Tibial nerve (tissue), 4 donors: ENCODE measurements around the gene ATP9B. TPM values are rescaled to one million over a fixed set of nuclear protein-coding genes. Genes with fewer than 3 reads are reported as not detected.

Experiments
- DNase-seq, 2 donors: peaks; one replicate each; pipeline ENCODE4 v3.0.0-alpha.2; 2019; ENCODE audit warnings: low spot score in 2 of 2
- H3K27ac ChIP-seq, 4 donors: fragments of 200-600 bp; sonication (generic) in 3 of 4; one replicate each; pipeline ENCODE4 v1.5.1; 2017 to 2019; ENCODE audit warnings: mild to moderate bottlenecking in 1 of 4
- H3K27me3 ChIP-seq, 2 donors: fragments of 200-600 bp; sonication (generic) in 1 of 2; one replicate each; pipeline versions ENCODE4 v1.5.1 to v1.6.0; 2017 to 2019
- H3K36me3 ChIP-seq, 3 donors: fragments of 200-600 bp; sonication (generic); one replicate each; pipeline ENCODE4 v1.5.1; 2018 to 2019
- H3K4me1 ChIP-seq, 4 donors: fragments of 200-600 bp; sonication (generic) in 3 of 4; one replicate each; pipeline ENCODE4 v1.5.1; 2017 to 2019
- H3K4me3 ChIP-seq, 4 donors: fragments of 200-600 bp; sonication (generic) in 3 of 4; one replicate each; pipeline ENCODE4 v1.5.1; 2017 to 2019; ENCODE audit warnings: mild to moderate bottlenecking in 1 of 4, moderate library complexity in 1 of 4
- H3K9me3 ChIP-seq, 4 donors: fragments of 200-600 bp; sonication (generic) in 3 of 4; one replicate each; pipeline ENCODE4 v1.5.1; 2017 to 2019
- CTCF ChIP-seq, 5 experiments: fragments of 200-600 bp in 3 of 5; fragments of 450-650 bp in 2 of 5; sonication (generic) in 3 of 5; IDR thresholded peaks; one replicate each; pipeline ENCODE4 v1.5.1; 2016 to 2019; ENCODE audit warnings: antibody characterized with exemption in 5 of 5, mild to moderate bottlenecking in 3 of 5, moderate library complexity in 2 of 5
- EP300 ChIP-seq, 2 donors: sonication (generic); formaldehyde crosslinking; IDR thresholded peaks; one replicate each; pipeline ENCODE4 v1.6.1; 2017; ENCODE audit warnings: antibody characterized with exemption in 2 of 2, mild to moderate bottlenecking in 1 of 2
- POLR2A ChIP-seq, 2 donors: fragments of 450-650 bp; IDR thresholded peaks; one replicate each; pipeline ENCODE4 v1.6.1; 2017; ENCODE audit warnings: antibody characterized with exemption in 2 of 2, mild to moderate bottlenecking in 2 of 2, moderate library complexity in 2 of 2
- WGBS, 2 donors: methylation state at CpG; one replicate each; pipeline ENCODE4 v1.1.5; 2018; 5-methylcytosine and 5-hydroxymethylcytosine counted together
- total RNA-seq, 4 donors: library from RNA; depleted of rRNA; stranded (reverse); fragments of >200 nt; gene quantifications; one replicate each; pipeline ENCODE4 v1.1.0, GENCODE V29; 2016

The ATP9B gene
- total RNA-seq, 4 donors from 2014 or later = 56.9 to 68.7 (median 59.8) TPM

- Histone ChIP-seq H3K9me3 (no peaks in the 10 kb centered on the region), H3K36me3 (peaks cover 0 to 39% (median 0%) of the 10 kb centered on the region in 3 donors), H3K27ac (no peak overlapping the region), H3K4me3 (no peak overlapping the region), H3K27me3 (no peaks in the 10 kb centered on the region), H3K4me1 (no peaks in the 10 kb centered on the region)
- 77 to 94% methylated on average over 4 of the region's 4 CpGs for WGBS, 2 donors
- DNase-seq = no peak
- TF ChIP-seq POLR2A (IDR thresholded peaks at IDR 0.05) = no peak
- TF ChIP-seq EP300 (IDR thresholded peaks at IDR 0.05) = no peak
- TF ChIP-seq CTCF (IDR thresholded peaks at IDR 0.05) = no peak
Observed at GRCh38 chr18:79191418-79191817, 122.2 kb downstream of the ATP9B start.

GRCh38 chr18:79191956-79192355, 122.8 kb downstream of the ATP9B start:
- H3K27ac ChIP-seq = no peak overlapping the region
- H3K4me3 ChIP-seq = no peak overlapping the region
- H3K4me1 ChIP-seq = no peaks in the 10 kb centered on the region
- TF ChIP-seq EP300 (IDR thresholded peaks at IDR 0.05) = no peak
- no peak for TF ChIP-seq CTCF (IDR thresholded peaks at IDR 0.05)
- TF ChIP-seq POLR2A (IDR thresholded peaks at IDR 0.05) = no peak
- WGBS, 2 donors = 91 to 97% methylated on average over 5 of the region's 5 CpGs
- no peak for DNase-seq
- no peaks in the 10 kb centered on the region for H3K27me3 ChIP-seq
- H3K9me3 ChIP-seq = no peaks in the 10 kb centered on the region
- peaks cover 0 to 39% (median 0%) of the 10 kb centered on the region in 3 donors for H3K36me3 ChIP-seq

- Histone ChIP-seq H3K4me3 (no peak overlapping the region), H3K27ac (no peak overlapping the region), H3K27me3 (no peaks in the 10 kb centered on the region), H3K36me3 (peaks cover 0 to 39% (median 0%) of the 10 kb centered on the region in 3 donors), H3K9me3 (no peaks in the 10 kb centered on the region), H3K4me1 (no peaks in the 10 kb centered on the region)
- 75% methylated on average over 2 of the region's 2 CpGs for WGBS, 2 donors
- TF ChIP-seq POLR2A (IDR thresholded peaks at IDR 0.05) (no peak), EP300 (IDR thresholded peaks at IDR 0.05) (no peak), CTCF (IDR thresholded peaks at IDR 0.05) (no peak)
- no peak for DNase-seq
Observed at GRCh38 chr18:79193826-79194225, 124.6 kb downstream of the ATP9B start.

- 87 to 88% methylated on average over 10 of the region's 10 CpGs for WGBS, 2 donors
Observed at GRCh38 chr18:79195716-79196683, 126.8 kb downstream of the ATP9B start.

More at GRCh38 chr18:79195716-79196683, 126.8 kb downstream of the ATP9B start:
- Histone ChIP-seq H3K27me3 (no peaks in the 10 kb centered on the region), H3K4me3 (no peak overlapping the region), H3K4me1 (no peaks in the 10 kb centered on the region), H3K27ac (no peak overlapping the region), H3K36me3 (peaks cover 0 to 31% (median 0%) of the 10 kb centered on the region in 3 donors), H3K9me3 (no peaks in the 10 kb centered on the region)
- no peak for DNase-seq
- TF ChIP-seq POLR2A (IDR thresholded peaks at IDR 0.05) (no peak), EP300 (IDR thresholded peaks at IDR 0.05) (no peak), CTCF (IDR thresholded peaks at IDR 0.05) (no peak)
